PFSK-1 (cell line): ENCODE data around the gene CEACAM19.

ENCODE experiments used
- FOXP2 ChIP-seq: optimal IDR thresholded peaks from 2 replicates; pipeline ENCODE3; 2011; ENCODE audit warnings: borderline replicate concordance, control low read depth, inconsistent platforms; ENCODE audit not compliant: insufficient read depth; ENCODE audit errors: extremely low read length, extremely low read depth
- POLR2AphosphoS5 ChIP-seq: IDR thresholded peaks from 2 replicates; pipeline ENCODE4 v1.6.1; 2012; ENCODE audit warnings: low read depth, mild to moderate bottlenecking, control low read depth, low read length, moderate library complexity
- REST ChIP-seq, 2 experiments: IDR thresholded peaks; 2 replicates each; pipeline versions ENCODE4 v1.6.1 to v1.8.0; 2011 to 2012; ENCODE audit warnings: low read depth in 2 of 2, low read length in 2 of 2, control low read depth in 1 of 2, inconsistent platforms in 1 of 2, mild to moderate bottlenecking in 1 of 2, moderate library complexity in 1 of 2; ENCODE audit not compliant: insufficient read depth in 1 of 2
- SIN3A ChIP-seq: IDR thresholded peaks from 2 replicates; pipeline ENCODE4 v1.6.1; 2012; ENCODE audit warnings: mild to moderate bottlenecking, low read length, moderate library complexity, borderline replicate concordance; ENCODE audit not compliant: insufficient read depth
- TAF1 ChIP-seq: IDR thresholded peaks from 2 replicates; pipeline ENCODE4 v1.6.1; 2012; ENCODE audit warnings: low read length, control low read depth, borderline replicate concordance; ENCODE audit not compliant: insufficient read depth

CEACAM19 gene

GRCh38 chr19:44697670-44698034, 26.4 kb downstream of the CEACAM19 start:
- no peak for TF ChIP-seq FOXP2
- TF ChIP-seq TAF1, result no peak
- TF ChIP-seq POLR2AphosphoS5, result no peak
- TF ChIP-seq REST (IDR thresholded peaks at IDR 0.05; ENCODE audit: insufficient read depth in 1 of 2, low read depth in 2 of 2, low read length in 2 of 2), result no peak
- no peak for TF ChIP-seq SIN3A

GRCh38 chr19:44698492-44699201, 27.4 kb downstream of the CEACAM19 start, which contains the start of gene CEACAM16:
CEACAM16 (plus strand) TSS chr19:44699151; CDS start chr19:44701457, 2,306 bp downstream.
- TF ChIP-seq TAF1 (no peak), FOXP2 (no peak)

- TF ChIP-seq REST (IDR thresholded peaks at IDR 0.05; ENCODE audit: insufficient read depth in 1 of 2, low read depth in 2 of 2, low read length in 2 of 2) (no peak), TAF1 (no peak), SIN3A (no peak), FOXP2 (no peak), POLR2AphosphoS5 (no peak)
Observed at GRCh38 chr19:44700547-44700946, 29.3 kb downstream of the CEACAM19 start.

- no peak for TF ChIP-seq REST (IDR thresholded peaks at IDR 0.05; ENCODE audit: insufficient read depth in 1 of 2, low read depth in 2 of 2, low read length in 2 of 2)
- no peak for TF ChIP-seq POLR2AphosphoS5
- no peak for TF ChIP-seq SIN3A
- no peak for TF ChIP-seq FOXP2
- TF ChIP-seq TAF1, result no peak
Observed at GRCh38 chr19:44701228-44701627, 29.9 kb downstream of the CEACAM19 start.

GRCh38 chr19:44702551-44703176, 31.4 kb downstream of the CEACAM19 start:
- no peak for TF ChIP-seq TAF1
- no peak for TF ChIP-seq SIN3A
- no peak for TF ChIP-seq REST (IDR thresholded peaks at IDR 0.05; ENCODE audit: insufficient read depth in 1 of 2, low read depth in 2 of 2, low read length in 2 of 2)
